ENCODE results near the gene LTBP1. TPM values are rescaled to one million over a fixed set of nuclear protein-coding genes. Genes with fewer than 3 reads are reported as not detected.
"Not testable (repeated sequence)": the region's sequence is repeated elsewhere in the genome, so short reads cannot be mapped to it uniquely, and the experiment has no call there.

Gene LTBP1
- total RNA-seq, 1 experiment from 2014 or later: 28.5 TPM

GRCh38 chr2:33052361-33052735, 105.6 kb downstream of the LTBP1 start:
- WGBS (ENCODE audit: extremely low coverage, insufficient read length, low lambda C conversion rate): no CpG with 5 or more reads among the region's 3 CpGs
- Histone ChIP-seq H3K4me2 (ENCODE audit: insufficient read depth, insufficient read length, low read length) (no peak overlapping the region), H3K4me1 (ENCODE audit: insufficient read depth, low read length) (no peaks in the 10 kb centered on the region; the same call in 1 of the 2 replicates), H3K9me3 (ENCODE audit: control insufficient read depth, low read depth, low read length) (no peaks in the 10 kb centered on the region), H3K27ac (ENCODE audit: insufficient read length, low read depth, low read length) (no peak overlapping the region), H2AFZ (ENCODE audit: low read length) (no peak overlapping the region), H3K9ac (ENCODE audit: extremely low read depth, insufficient read length, low read length) (no peak overlapping the region), H2BK120ac (ENCODE audit: low read depth, low read length, poor library complexity, severe bottlenecking) (no peak overlapping the region), H3K27me3 (ENCODE audit: insufficient read depth, low read length) (no peaks in the 10 kb centered on the region), H3K23me2 (ENCODE audit: insufficient read length, low read depth, low read length, poor library complexity, severe bottlenecking) (no peaks in the 10 kb centered on the region), H3K4ac (ENCODE audit: low read depth, low read length) (no peak overlapping the region), H2BK20ac (ENCODE audit: low read depth, low read length, poor library complexity, severe bottlenecking) (no peak overlapping the region), H2BK15ac (ENCODE audit: low read depth, low read length) (no peak overlapping the region), H2BK5ac (ENCODE audit: insufficient read length, low read length) (no peak overlapping the region), H3K56ac (ENCODE audit: insufficient read length, low read depth, low read length) (no peak overlapping the region), H2BK12ac (ENCODE audit: insufficient read length, low read depth, low read length) (no peak overlapping the region), H3K14ac (ENCODE audit: insufficient read depth, low read length) (no peak overlapping the region), H4K8ac (replicated peaks; ENCODE audit: insufficient read length, low read depth, low read length) (no peak overlapping the region), H4K5ac (ENCODE audit: insufficient read length, low read depth, low read length) (no peak overlapping the region), H2AK5ac (ENCODE audit: insufficient read length, low read length) (no peak overlapping the region), H3K18ac (ENCODE audit: insufficient read length, low read depth, low read length) (no peak overlapping the region), H4K20me1 (ENCODE audit: control insufficient read depth, insufficient read depth, insufficient read length) (no peaks in the 10 kb centered on the region), H3K23ac (ENCODE audit: insufficient read length, low read depth, low read length) (no peak overlapping the region), H3K79me1 (ENCODE audit: insufficient read depth, low read depth, low read length, poor library complexity, severe bottlenecking) (no peaks in the 10 kb centered on the region), H3K79me2 (ENCODE audit: insufficient read depth, low read length) (no peaks in the 10 kb centered on the region), H3T11ph (ENCODE audit: low read length) (no peak overlapping the region), H4K91ac (ENCODE audit: insufficient read length, low read depth, low read length) (no peak overlapping the region)
- Mint-ChIP-seq H3K27me3 (ENCODE audit: low read depth) (no peaks in the 10 kb centered on the region), H3K4me1 (peaks cover 31 to 33% of the 10 kb centered on the region in 2 experiments), H3K27ac (no peak overlapping the region), H3K9me3 (peaks cover 0 to 3% of the 10 kb centered on the region in 2 experiments; a peak in 2 of 5 replicates), H3K4me3 (no peak overlapping the region), H3K36me3 (ENCODE audit: insufficient read depth in 1 of 3, low read depth in 3 of 3) (peaks cover 2 to 6% (median 5%) of the 10 kb centered on the region in 3 experiments; a peak in 2 of 7 replicates)
- no peak for DNase-seq
- no peak for TF ChIP-seq CTCF (conservative IDR thresholded peaks at IDR 0.05)

GRCh38 chr2:33052795-33053194, 106.0 kb downstream of the LTBP1 start:
- H3K23ac ChIP-seq (ENCODE audit: insufficient read length, low read depth, low read length); H3K56ac ChIP-seq (ENCODE audit: insufficient read length, low read depth, low read length); H3K9me3 ChIP-seq (ENCODE audit: control insufficient read depth, low read depth, low read length); H2BK15ac ChIP-seq (ENCODE audit: low read depth, low read length); H3K14ac ChIP-seq (ENCODE audit: insufficient read depth, low read length); H3K9me3 Mint-ChIP-seq; H3T11ph ChIP-seq (ENCODE audit: low read length); H3K4ac ChIP-seq (ENCODE audit: low read depth, low read length); H3K27me3 Mint-ChIP-seq (ENCODE audit: low read depth); H3K36me3 Mint-ChIP-seq (ENCODE audit: insufficient read depth in 1 of 3, low read depth in 3 of 3); H2BK12ac ChIP-seq (ENCODE audit: insufficient read length, low read depth, low read length); H3K79me1 ChIP-seq (ENCODE audit: insufficient read depth, low read depth, low read length, poor library complexity, severe bottlenecking); H3K27ac Mint-ChIP-seq; H3K79me2 ChIP-seq (ENCODE audit: insufficient read depth, low read length); H2AFZ ChIP-seq (ENCODE audit: low read length); H2AK5ac ChIP-seq (ENCODE audit: insufficient read length, low read length); H3K4me2 ChIP-seq (ENCODE audit: insufficient read depth, insufficient read length, low read length); H2BK20ac ChIP-seq (ENCODE audit: low read depth, low read length, poor library complexity, severe bottlenecking); H4K20me1 ChIP-seq (ENCODE audit: control insufficient read depth, insufficient read depth, insufficient read length); H3K23me2 ChIP-seq (ENCODE audit: insufficient read length, low read depth, low read length, poor library complexity, severe bottlenecking); H2BK5ac ChIP-seq (ENCODE audit: insufficient read length, low read length); H2BK120ac ChIP-seq (ENCODE audit: low read depth, low read length, poor library complexity, severe bottlenecking); H4K5ac ChIP-seq (ENCODE audit: insufficient read length, low read depth, low read length); H3K4me3 Mint-ChIP-seq; DNase-seq; H4K91ac ChIP-seq (ENCODE audit: insufficient read length, low read depth, low read length); H3K27ac ChIP-seq (ENCODE audit: insufficient read length, low read depth, low read length); H3K4me1 ChIP-seq (ENCODE audit: insufficient read depth, low read length); H3K27me3 ChIP-seq (ENCODE audit: insufficient read depth, low read length); H4K8ac ChIP-seq (replicated peaks; ENCODE audit: insufficient read length, low read depth, low read length); H3K18ac ChIP-seq (ENCODE audit: insufficient read length, low read depth, low read length); H3K9ac ChIP-seq (ENCODE audit: extremely low read depth, insufficient read length, low read length): not testable (repeated sequence)
- WGBS (ENCODE audit: extremely low coverage, insufficient read length, low lambda C conversion rate): no CpG with 5 or more reads among the region's 11 CpGs
- H3K4me1 Mint-ChIP-seq: peaks cover 26 to 28% of the 10 kb centered on the region in 2 experiments
